ELF-1 (cell line): Measurements from ENCODE around the gene RPS24.
"Not testable (repeated sequence)": the region's sequence is repeated elsewhere in the genome, so short reads cannot be mapped to it uniquely, and the experiment has no call there.

Experiments used
- DNase-seq: peaks from one replicate; pipeline ENCODE4 v3.0.0-alpha.2; 2016; ENCODE audit warnings: low read depth, low spot score

RPS24 gene

GRCh38 chr10:78033637-78034470 is at the start of gene RPS24:
TSS of gene RPS24 (plus strand) at chr10:78033863. CDS start at chr10:78033902, 39 bp downstream.
- peak; percentile 99 for DNase-seq

DNA sequence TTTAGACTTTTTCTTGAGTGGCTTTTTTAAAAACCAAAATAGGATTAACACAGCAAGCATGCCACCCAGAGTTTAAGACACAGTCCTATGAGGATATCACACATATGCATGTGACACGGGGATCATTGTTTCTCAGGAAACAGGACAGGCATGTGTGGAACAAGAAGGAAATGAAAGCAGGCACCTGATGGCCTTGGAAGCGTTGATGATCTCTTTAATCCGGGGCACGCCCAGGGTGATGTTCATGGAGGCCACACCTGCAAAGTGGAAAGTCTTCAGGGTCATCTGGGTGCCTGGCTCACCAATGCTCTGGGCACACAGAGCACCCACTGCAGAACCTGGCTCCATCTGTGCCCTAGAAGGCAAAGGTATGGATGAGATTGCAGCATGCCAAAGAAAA is 48.7 kb upstream of the RPS24 start:
- no peak for DNase-seq

GRCh38 chr10:77987671-77988255 is 45.9 kb upstream of the RPS24 start:
- no peak for DNase-seq

DNA sequence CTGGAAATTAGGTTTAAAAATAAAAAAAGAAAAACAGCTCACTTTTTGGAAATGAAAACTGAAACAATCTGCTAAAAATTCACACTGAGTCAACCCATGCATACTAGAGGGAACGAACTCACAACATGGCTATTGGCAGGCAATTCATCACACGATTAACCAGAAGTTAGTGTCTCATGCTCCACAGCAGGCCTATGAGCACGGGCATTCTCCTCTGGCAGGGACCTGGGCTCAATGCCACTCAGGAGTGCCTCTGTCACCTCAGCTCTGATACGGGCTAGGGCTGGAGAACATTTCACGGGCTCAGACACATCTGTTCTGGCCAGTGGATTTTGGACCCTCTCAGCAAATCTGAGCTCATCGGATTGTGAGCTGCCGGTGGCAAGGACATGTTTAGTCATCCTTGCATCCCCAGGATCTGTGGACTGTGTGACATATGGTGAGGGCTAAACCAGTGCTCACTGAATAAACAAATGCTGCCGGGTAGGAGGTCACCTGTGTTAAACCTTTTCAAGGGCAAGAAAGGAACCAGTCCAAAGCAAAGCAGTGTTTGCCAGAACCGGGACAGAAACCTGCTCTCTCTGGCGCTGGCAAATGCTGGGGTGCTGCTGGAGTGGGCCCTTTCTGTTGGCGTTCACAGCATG is 44.5 kb upstream of the RPS24 start:
- no peak for DNase-seq

DNA sequence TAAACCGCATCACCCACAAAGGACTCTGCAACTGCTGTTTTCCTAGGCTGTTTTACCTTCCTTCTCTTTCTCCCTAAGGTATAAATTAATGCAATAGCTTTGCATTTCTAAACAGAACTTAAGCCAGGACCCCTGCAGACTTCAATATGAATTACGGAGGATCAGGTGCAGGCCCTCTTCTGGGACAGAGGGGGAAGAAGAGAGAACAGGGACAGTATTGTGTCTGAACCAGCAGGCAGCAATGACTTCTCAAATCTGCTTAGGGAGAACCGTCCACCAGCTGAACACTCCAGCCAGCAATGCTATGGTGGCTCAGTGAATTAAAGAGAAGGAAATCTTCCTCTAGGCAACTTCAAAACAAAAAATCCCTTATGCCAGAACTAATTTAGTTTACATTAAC is 40.0 kb upstream of the RPS24 start:
- no peak for DNase-seq

GRCh38 chr10:77998780-77999179 is 34.9 kb upstream of the RPS24 start:
- not testable (repeated sequence) for DNase-seq

GRCh38 chr10:78000206-78000605 is 33.5 kb upstream of the RPS24 start:
- DNase-seq = no peak

GRCh38 chr10:78000956-78001472 is 32.6 kb upstream of the RPS24 start:
- no peak for DNase-seq

- DNase-seq = no peak
Measured at GRCh38 chr10:78002541-78003288, 30.9 kb upstream of the RPS24 start.

DNA sequence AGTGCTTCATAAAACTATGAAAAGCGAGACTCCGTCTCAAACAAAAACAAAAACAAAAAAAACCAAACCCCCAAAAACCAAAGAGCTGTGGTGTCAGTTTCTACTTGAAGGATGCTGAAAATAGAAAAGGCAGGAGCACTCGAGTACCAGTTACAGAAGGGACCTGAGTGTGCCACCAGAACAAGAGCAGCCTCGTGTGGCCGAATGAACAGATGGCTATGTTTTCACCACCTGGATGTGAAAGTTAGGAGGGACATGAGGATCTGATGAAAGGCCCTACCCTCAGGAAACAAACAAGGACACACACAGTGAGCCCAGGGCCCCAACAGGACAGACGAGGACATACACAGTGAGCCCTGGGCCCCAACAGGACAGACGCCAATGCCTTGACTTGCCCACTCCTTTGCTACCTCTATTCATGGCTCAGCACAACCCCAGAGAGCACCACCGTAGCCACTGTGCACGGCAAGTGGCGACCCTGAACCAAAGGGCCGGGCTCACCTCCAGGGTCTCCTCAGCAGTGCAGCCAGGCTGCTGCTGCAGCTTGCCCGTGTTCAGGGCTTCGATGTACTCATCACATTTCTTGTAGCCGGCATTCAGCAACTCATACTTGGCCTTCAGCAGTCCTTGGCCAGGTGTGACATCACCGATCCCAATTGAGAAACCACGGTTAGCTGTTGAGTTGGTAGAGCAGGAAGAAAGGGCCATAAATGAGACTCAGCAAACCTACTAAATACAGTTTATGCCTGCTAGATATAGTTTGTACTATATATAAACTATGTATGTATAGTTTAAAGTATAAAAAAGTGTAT is 29.2 kb upstream of the RPS24 start:
- no peak for DNase-seq

GRCh38 chr10:78007172-78007571 is 26.5 kb upstream of the RPS24 start:
- no peak for DNase-seq

GRCh38 chr10:78009662-78010061 is 24.0 kb upstream of the RPS24 start:
- DNase-seq = no peak

GRCh38 chr10:78010278-78010677 is 23.4 kb upstream of the RPS24 start:
- no peak for DNase-seq

DNA sequence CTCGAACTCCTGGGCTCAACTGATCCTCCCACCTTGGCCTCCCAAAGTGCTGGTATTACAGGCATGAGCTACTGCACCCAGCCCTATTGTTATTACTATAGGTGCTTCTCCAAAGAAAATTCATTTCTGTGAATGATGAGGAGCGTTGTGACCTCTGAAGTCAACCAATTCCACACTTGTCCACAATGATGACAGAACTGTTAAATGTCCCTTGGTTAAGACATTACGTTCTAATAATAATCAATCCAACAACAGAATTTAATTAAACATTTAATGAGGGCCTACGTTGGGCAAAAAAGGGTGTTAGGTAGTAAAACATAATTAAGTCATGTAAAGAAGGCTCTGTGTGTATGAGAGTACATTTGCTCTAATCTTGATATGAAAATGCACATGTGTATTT is 22.6 kb upstream of the RPS24 start:
- no peak for DNase-seq

- no peak for DNase-seq
Measured at GRCh38 chr10:78013564-78013963, 20.1 kb upstream of the RPS24 start.

GRCh38 chr10:78015546-78015945 is 18.1 kb upstream of the RPS24 start:
- no peak for DNase-seq

DNA sequence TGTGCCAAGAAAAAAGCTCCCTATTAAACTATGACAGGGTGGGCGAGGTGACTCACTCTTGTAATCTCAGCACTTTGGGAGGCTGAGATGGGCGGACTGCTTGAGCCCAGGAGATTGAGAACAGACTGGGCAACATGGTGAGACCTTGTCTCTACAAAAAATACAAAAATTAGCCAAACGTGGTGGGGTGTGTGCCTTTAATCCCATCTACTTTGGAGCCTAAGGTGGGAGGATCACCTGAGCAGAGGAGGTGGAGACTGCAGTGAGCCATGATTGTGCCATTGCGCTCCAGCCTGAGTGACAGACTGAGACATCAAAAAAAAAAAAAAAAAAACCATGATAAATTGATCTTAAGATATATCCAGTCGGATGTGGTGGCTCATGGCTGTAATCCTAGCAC is 15.8 kb upstream of the RPS24 start:
- DNase-seq = no peak

- DNase-seq = no peak
Measured at GRCh38 chr10:78019264-78019663, 14.4 kb upstream of the RPS24 start.

DNA sequence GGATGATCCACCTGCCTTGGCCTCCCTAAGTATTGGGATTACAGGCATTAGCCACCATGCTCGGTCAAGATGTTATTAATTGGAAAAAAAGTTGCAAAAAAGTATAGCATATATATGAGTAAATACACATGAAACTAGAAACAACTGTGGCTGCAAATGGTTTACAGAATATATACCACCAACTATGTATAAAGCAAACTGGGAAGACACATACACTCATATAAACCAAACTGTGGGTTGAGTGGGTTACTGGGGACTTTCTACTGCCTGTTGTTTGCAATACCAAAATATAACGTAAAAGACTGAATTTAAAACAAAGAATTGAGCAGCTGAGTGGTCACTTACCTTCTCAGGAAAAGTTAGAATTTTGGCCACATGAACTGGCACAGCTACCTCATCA is 12.5 kb upstream of the RPS24 start:
- DNase-seq = no peak

DNA sequence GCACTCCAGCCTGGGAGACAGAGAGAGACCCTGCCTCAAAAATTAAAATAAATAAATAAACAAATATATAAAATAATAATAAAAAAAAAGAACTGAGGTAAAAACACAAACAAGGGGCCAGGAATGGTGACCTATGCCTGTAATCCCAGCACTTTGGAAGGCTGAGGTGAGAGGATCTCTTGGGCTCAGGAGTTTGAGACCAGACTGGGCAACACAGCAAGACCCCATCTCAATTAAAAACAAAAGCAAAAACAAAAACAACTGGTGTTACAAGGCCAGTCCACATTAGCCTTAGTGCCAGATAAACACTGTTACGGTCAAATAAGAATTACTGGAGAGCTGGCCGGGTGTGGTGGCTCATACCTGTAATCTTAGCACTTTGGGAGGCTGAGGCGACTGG is 9.9 kb upstream of the RPS24 start:
- DNase-seq = no peak
